ENCODE data around the gene P2RX1.

Gene P2RX1

GRCh38 chr17:3923466-3924190 is 7.4 kb upstream of the P2RX1 start:
- no peak for DNase-seq

GRCh38 chr17:3922765-3923164 is 6.5 kb upstream of the P2RX1 start:
- DNase-seq: no peak

- no peak for DNase-seq
These were observed 5.4 kb upstream of the P2RX1 start for GRCh38 chr17:3921502-3922319.

GRCh38 chr17:3921006-3921405 is 4.7 kb upstream of the P2RX1 start:
- DNase-seq: no peak

- DNase-seq: no peak
These were observed 2.9 kb upstream of the P2RX1 start for GRCh38 chr17:3919123-3919624.

- DNase-seq: no peak
These were observed 2.3 kb upstream of the P2RX1 start for GRCh38 chr17:3918372-3919122.

- DNase-seq: no peak
These were observed 1.2 kb upstream of the P2RX1 start for GRCh38 chr17:3917391-3917931.

- DNase-seq: no peak
These were observed 560 bp upstream of the P2RX1 start for GRCh38 chr17:3916825-3917224.

GRCh38 chr17:3915581-3915994 is 677 bp downstream of the P2RX1 start:
- no peak for DNase-seq

GRCh38 chr17:3914312-3914670 is 2.0 kb downstream of the P2RX1 start:
- no peak for DNase-seq

- peak; percentile 88 for DNase-seq
These were observed 2.5 kb downstream of the P2RX1 start for GRCh38 chr17:3913531-3914311.

GRCh38 chr17:3912827-3913226 is 3.4 kb downstream of the P2RX1 start:
- DNase-seq: no peak

GRCh38 chr17:3911271-3912053 is 4.8 kb downstream of the P2RX1 start:
- DNase-seq: peak; percentile 82

GRCh38 chr17:3910420-3911270 is 5.6 kb downstream of the P2RX1 start:
- no peak for DNase-seq

- no peak for DNase-seq
These were observed 7.0 kb downstream of the P2RX1 start for GRCh38 chr17:3909257-3909656.

- no peak for DNase-seq
These were observed 8.6 kb downstream of the P2RX1 start for GRCh38 chr17:3907483-3908216.

- no peak for DNase-seq
These were observed 9.4 kb downstream of the P2RX1 start for GRCh38 chr17:3906881-3907280.

- no peak for DNase-seq
These were observed 11.2 kb downstream of the P2RX1 start for GRCh38 chr17:3905017-3905520.

- no peak for DNase-seq
These were observed 11.8 kb downstream of the P2RX1 start for GRCh38 chr17:3904501-3904900.

GRCh38 chr17:3903881-3904290 is 12.4 kb downstream of the P2RX1 start:
- DNase-seq: no peak
